GM12891 (cell line): ENCODE results near the gene COX19.

Experiments used
- POLR2A ChIP-seq: IDR thresholded peaks from 2 replicates; pipeline ENCODE4 v1.6.1; 2011; ENCODE audit warnings: low read depth, low read length, control low read depth
- POLR2AphosphoS5 ChIP-seq: IDR thresholded peaks from 2 replicates; pipeline ENCODE4 v1.6.1; 2011; ENCODE audit warnings: low read depth, low read length, control low read depth
- TAF1 ChIP-seq: IDR thresholded peaks from 2 replicates; pipeline ENCODE4 v1.6.1; 2011; ENCODE audit warnings: low read depth, low read length, control low read depth

GRCh38 chr7:970744-971143 is 4.6 kb downstream of the COX19 start:
- no peak for TF ChIP-seq POLR2A
- no peak for TF ChIP-seq POLR2AphosphoS5
- TF ChIP-seq TAF1 = no peak
